Activated naive CD4-positive, alpha-beta T cell treated with anti-CD3 and anti-CD28 coated beads, Interleukin-2, amount 50 U/mL, for 16 hours (primary cell): ENCODE measurements around the gene EOLA1.
"Not testable (repeated sequence)": the region's sequence is repeated elsewhere in the genome, so short reads cannot be mapped to it uniquely, and the experiment has no call there.

Experiments
- DNase-seq: peaks from one replicate; pipeline ENCODE4 v3.0.0-alpha.2; 2020

Gene EOLA1

GRCh38 chrX:149515954-149516602 lies 24.7 kb upstream of the EOLA1 start:
- no peak for DNase-seq

- no peak for DNase-seq
These were observed 24.2 kb upstream of the EOLA1 start for GRCh38 chrX:149516604-149517003.

- DNase-seq: no peak
These were observed 23.5 kb upstream of the EOLA1 start for GRCh38 chrX:149517308-149517707.

GRCh38 chrX:149518236-149518635 lies 22.6 kb upstream of the EOLA1 start:
- no peak for DNase-seq

GRCh38 chrX:149520636-149521277 lies 20.1 kb upstream of the EOLA1 start:
- DNase-seq: not testable (repeated sequence)

GRCh38 chrX:149521438-149521837 lies 19.4 kb upstream of the EOLA1 start:
- no peak for DNase-seq

GRCh38 chrX:149522916-149523315 lies 17.9 kb upstream of the EOLA1 start:
- DNase-seq: no peak

GRCh38 chrX:149525389-149525788 lies 15.4 kb upstream of the EOLA1 start:
- DNase-seq: peak; percentile 63

GRCh38 chrX:149525903-149526302 lies 14.9 kb upstream of the EOLA1 start:
- DNase-seq: not testable (repeated sequence)

GRCh38 chrX:149526318-149527033 lies 14.3 kb upstream of the EOLA1 start:
- not testable (repeated sequence) for DNase-seq

- DNase-seq: peak; percentile 19
These were observed 13.1 kb upstream of the EOLA1 start for GRCh38 chrX:149527705-149528104.

- no peak for DNase-seq
These were observed 12.4 kb upstream of the EOLA1 start for GRCh38 chrX:149528381-149528780.

GRCh38 chrX:149531599-149531998 lies 9.2 kb upstream of the EOLA1 start:
- DNase-seq: no peak

GRCh38 chrX:149532868-149533267 lies 7.9 kb upstream of the EOLA1 start:
- DNase-seq: not testable (repeated sequence)

- not testable (repeated sequence) for DNase-seq
These were observed 6.8 kb upstream of the EOLA1 start for GRCh38 chrX:149533999-149534398.

- DNase-seq: not testable (repeated sequence)
These were observed 5.7 kb upstream of the EOLA1 start for GRCh38 chrX:149534926-149535602.

GRCh38 chrX:149537474-149537873 lies 3.3 kb upstream of the EOLA1 start:
- not testable (repeated sequence) for DNase-seq

GRCh38 chrX:149539283-149540130 lies 1.3 kb upstream of the EOLA1 start:
- DNase-seq: peak; percentile 81

GRCh38 chrX:149540131-149540620 lies 636 bp upstream of the EOLA1 start:
- DNase-seq: peak; percentile 87

- DNase-seq: no peak
These were observed 772 bp downstream of the EOLA1 start for GRCh38 chrX:149541521-149542047.

- DNase-seq: peak; percentile 12
These were observed 5.0 kb downstream of the EOLA1 start for GRCh38 chrX:149545545-149546543.
